GM12878 (cell line): ENCODE results near the gene QRFP. TPM values are rescaled to one million over a fixed set of nuclear protein-coding genes. Genes with fewer than 3 reads are reported as not detected.

Source experiments
- ATAC-seq: fragments of 200-7000 bp; cut with Tn5 transposase; 3 replicates; pipeline ENCODE4 v1.9.1; 2020; ENCODE audit warnings: mild to moderate bottlenecking, moderate library complexity
- BruUV-seq: library from RNA; stranded (reverse); fragments of 400-500 nt; replicated peaks from 2 replicates; lab custom pipeline; 2021; lab: Mats Ljungman, UMichigan
- CTCF ChIA-PET: fragments of 300-600 bp; sonication (Branson Sonifier 250); formaldehyde crosslinking; extraction: SDS; loops from one replicate; lab custom pipeline; 2021; ENCODE audit warnings: inconsistent platforms; lab: Yijun Ruan, JAX
- POLR2A ChIA-PET: fragments of 350-600 bp; formaldehyde crosslinking; extraction: SDS; loops from one replicate; lab custom pipeline; 2021; ENCODE audit warnings: inconsistent platforms; lab: Charles Lee
- RAD21 ChIA-PET: fragments of 300-600 bp; sonication (Branson Sonifier 250); formaldehyde crosslinking; loops from one replicate; lab custom pipeline; 2023; ENCODE audit warnings: antibody characterized with exemption; ENCODE audit not compliant: unreplicated experiment; lab: Charles Lee
- SMC1A ChIA-PET: fragments of 300-600 bp; sonication (Branson Sonifier 250); formaldehyde crosslinking; loops from one replicate; lab custom pipeline; 2023; ENCODE audit not compliant: unreplicated experiment, uncharacterized antibody; lab: Charles Lee
- DNase-seq: peaks from one replicate; pipeline ENCODE4 v3.0.0-alpha.2; 2011; ENCODE audit warnings: low read depth, low spot score
- FAIRE-seq: peaks from 3 replicates; lab custom pipeline; 2011; peaks lifted over from hg19 to GRCh38; lab: Jason Lieb, UNC
- H2AFZ ChIP-seq: 2 replicates; pipeline ENCODE4 v1.6.0; 2011; ENCODE audit warnings: low read depth, low read length, control low read depth; ENCODE audit not compliant: control insufficient read depth
- H3K27ac ChIP-seq: 2 replicates; pipeline ENCODE4 v1.5.1; 2011; ENCODE audit warnings: control low read depth; ENCODE audit not compliant: control insufficient read depth, insufficient read depth
- H3K27me3 ChIP-seq, 2 experiments: replicated peaks in 1 of 2; 2 replicates each; pipeline versions ENCODE4 v1.6.0 to v1.6.1; 2011; ENCODE audit warnings: low read length in 1 of 2; ENCODE audit not compliant: control insufficient read depth in 2 of 2, insufficient read depth in 2 of 2
- H3K36me3 ChIP-seq, 2 experiments: 2 replicates each; pipeline ENCODE4 v1.5.1; 2011; ENCODE audit warnings: low read length in 1 of 2; ENCODE audit not compliant: control insufficient read depth in 2 of 2, insufficient read depth in 2 of 2
- H3K4me1 ChIP-seq: 2 replicates; pipeline ENCODE4 v1.6.1; 2011; ENCODE audit warnings: mild to moderate bottlenecking, low read length, moderate library complexity, mixed read lengths; ENCODE audit not compliant: control insufficient read depth, insufficient read depth
- H3K4me2 ChIP-seq: 2 replicates; pipeline ENCODE4 v1.6.0; 2011; ENCODE audit warnings: control low read depth; ENCODE audit not compliant: control insufficient read depth, insufficient read depth
- H3K4me3 ChIP-seq: fragments of 200-600 bp; sonication (generic); 2 replicates; pipeline ENCODE4 v1.5.1; 2016
- H3K79me2 ChIP-seq: 2 replicates; pipeline ENCODE4 v1.6.0; 2011; ENCODE audit warnings: low read length; ENCODE audit not compliant: control insufficient read depth, insufficient read depth
- H3K9ac ChIP-seq: 2 replicates; pipeline ENCODE4 v1.8.0; 2011; ENCODE audit warnings: low read length, control low read depth, mixed read lengths; ENCODE audit not compliant: control insufficient read depth, insufficient read depth
- H3K9me3 ChIP-seq: replicated peaks from 3 replicates; pipeline ENCODE4 v1.5.1; 2011; ENCODE audit warnings: mild to moderate bottlenecking, low read length; ENCODE audit not compliant: control insufficient read depth, insufficient read depth
- H4K20me1 ChIP-seq: 2 replicates; pipeline ENCODE4 v1.6.0; 2011; ENCODE audit not compliant: control insufficient read depth, insufficient read depth
- ATF7 ChIP-seq: fragments of 450-650 bp; IDR thresholded peaks from 2 replicates; pipeline ENCODE4 v1.6.1; 2016; ENCODE audit warnings: low read depth, mild to moderate bottlenecking
- MLLT1 ChIP-seq: fragments of 450-650 bp; IDR thresholded peaks from 2 replicates; pipeline ENCODE4 v1.6.1; 2016; ENCODE audit warnings: mild to moderate bottlenecking
- POLR2AphosphoS2 ChIP-seq: IDR thresholded peaks from 2 replicates; pipeline ENCODE4 v1.6.1; 2011; ENCODE audit warnings: low read depth, mild to moderate bottlenecking, low read length, improper control_type of control experiment, moderate library complexity
- SKIL ChIP-seq: fragments of 450-650 bp; IDR thresholded peaks from 2 replicates; pipeline ENCODE4 v1.6.1; 2017; ENCODE audit warnings: mild to moderate bottlenecking, low read depth, inconsistent platforms; ENCODE audit not compliant: poor library complexity, severe bottlenecking
- STAT1 ChIP-seq: fragments of 450-650 bp; conservative IDR thresholded peaks from 2 replicates; pipeline ENCODE4 v1.6.1; 2014; ENCODE audit warnings: antibody characterized with exemption, mild to moderate bottlenecking
- TBL1XR1 ChIP-seq: IDR thresholded peaks from 2 replicates; pipeline ENCODE4 v1.6.1; 2012; ENCODE audit warnings: low read depth, low read length, improper control_type of control experiment
- ZBED1 ChIP-seq: IDR thresholded peaks from 2 replicates; pipeline ENCODE4 v1.6.1; 2016; ENCODE audit warnings: borderline replicate concordance
- WGBS: methylation state at CpG from one replicate; pipeline ENCODE4 v1.1.6; 2016; ENCODE audit warnings: low lambda C conversion rate; ENCODE audit not compliant: insufficient replicate concordance, insufficient coverage; ENCODE audit errors: missing lambda C conversion rate; 5-methylcytosine and 5-hydroxymethylcytosine counted together
- in situ Hi-C: fragments of 300-500 bp; cut with MboI; formaldehyde crosslinking; loops from 9 replicates; pipeline ENCODE4 v1.14.3; 2018; ENCODE audit warnings: mixed read lengths
- intact Hi-C: fragments of 100-400 bp; cut with micrococcal nuclease; formaldehyde crosslinking; loops from one replicate; pipeline ENCODE4 v1.14.2; 2022; ENCODE audit not compliant: unreplicated experiment
- polyA plus RNA-seq, 11 experiments: library from polyadenylated mRNA; depleted of rRNA in 4 of 11; unstranded in 6 of 11; stranded (reverse) in 5 of 11; fragments of >200 nt; fragmentation: Nextera tagmentation in 4 of 11; fragmentation: Illumina TruSeq in 1 of 11; extraction: Ambion mirVana in 4 of 11; extraction: Trizol in 1 of 11; gene quantifications; 1 replicate in 1 of 11; 2 replicates in 10 of 11; pipeline versions ENCODE4 v1.2.1 to v1.2.3, GENCODE V29; 2011 to 2016; ENCODE audit warnings: inconsistent platforms in 2 of 11, missing spikeins in 2 of 11, low read depth in 1 of 11
- total RNA-seq, 4 experiments: library from RNA; depleted of rRNA in 3 of 4; stranded (reverse); fragments of >200 nt in 3 of 4; fragmentation: Illumina TruSeq in 1 of 4; extraction: Trizol in 1 of 4; gene quantifications; 2 replicates each; pipeline versions ENCODE4 v1.2.1 to v1.2.3, GENCODE V29; 2013 to 2021
- TF ChIP-seq, protein P1 (sequence below): IDR thresholded peaks from 2 replicates; pipeline ENCODE4 v1.6.1; 2011; ENCODE audit warnings: borderline replicate concordance, low read depth, mild to moderate bottlenecking, moderate library complexity, mixed read lengths, low read length; ENCODE audit not compliant: insufficient read depth; ENCODE audit errors: extremely low read length

Gene QRFP
- total and polyA plus RNA-seq, 10 of the 15 experiments (the other 5 are each of a cell fraction or from before 2014, with no cell fraction given): not detected

- TF ChIP-seq MLLT1 (no peak), SKIL (no peak), ZBED1 (no peak), TBL1XR1 (no peak), ATF7 (no peak), POLR2AphosphoS2 (no peak), STAT1 (no peak)
- TF ChIP-seq, protein P1, sequence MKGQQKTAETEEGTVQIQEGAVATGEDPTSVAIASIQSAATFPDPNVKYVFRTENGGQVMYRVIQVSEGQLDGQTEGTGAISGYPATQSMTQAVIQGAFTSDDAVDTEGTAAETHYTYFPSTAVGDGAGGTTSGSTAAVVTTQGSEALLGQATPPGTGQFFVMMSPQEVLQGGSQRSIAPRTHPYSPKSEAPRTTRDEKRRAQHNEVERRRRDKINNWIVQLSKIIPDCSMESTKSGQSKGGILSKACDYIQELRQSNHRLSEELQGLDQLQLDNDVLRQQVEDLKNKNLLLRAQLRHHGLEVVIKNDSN: no peak
- TF ChIP-seq, all 136 proteins: peak for 0
- H3K79me2 ChIP-seq: no peaks in the 10 kb centered on the region
- BruUV-seq: no TSS peak
- no peaks in the 10 kb centered on the region for H3K4me1 ChIP-seq
- no peak overlapping the region for H3K4me2 ChIP-seq
- ChIA-PET SMC1A (no interaction called here), CTCF (no interaction called here), RAD21 (no interaction called here), POLR2A (no interaction called here)
- H3K9me3 ChIP-seq: no peaks in the 10 kb centered on the region
- no peak overlapping the region for H3K27ac ChIP-seq
- FAIRE-seq (no peak), DNase-seq (no peak), ATAC-seq (no peak)
- no peaks in the 10 kb centered on the region for H3K36me3 ChIP-seq
- H3K9ac ChIP-seq: no peak overlapping the region
- 29% methylated on average over 26 of the region's 27 CpGs for WGBS
- no peaks in the 10 kb centered on the region; a peak in 2 of 4 replicates for H3K27me3 ChIP-seq
- in situ Hi-C loops (no loop called here), intact Hi-C loops (no loop called here)
- H4K20me1 ChIP-seq: no peaks in the 10 kb centered on the region
- H3K4me3 ChIP-seq: no peak overlapping the region
- no peak overlapping the region for H2AFZ ChIP-seq
Observed at GRCh38 chr9:130902204-130903185, 5.9 kb upstream of the QRFP start.
